ENCODE measurements around the gene CNOT10. TPM values are rescaled to one million over a fixed set of nuclear protein-coding genes. Genes with fewer than 3 reads are reported as not detected.
"Not testable (repeated sequence)": the region's sequence is repeated elsewhere in the genome, so short reads cannot be mapped to it uniquely, and the experiment has no call there.

Gene CNOT10
- total and polyA plus RNA-seq, 7 donors = 10.3 to 18.1 (median 11.7) TPM

DNA sequence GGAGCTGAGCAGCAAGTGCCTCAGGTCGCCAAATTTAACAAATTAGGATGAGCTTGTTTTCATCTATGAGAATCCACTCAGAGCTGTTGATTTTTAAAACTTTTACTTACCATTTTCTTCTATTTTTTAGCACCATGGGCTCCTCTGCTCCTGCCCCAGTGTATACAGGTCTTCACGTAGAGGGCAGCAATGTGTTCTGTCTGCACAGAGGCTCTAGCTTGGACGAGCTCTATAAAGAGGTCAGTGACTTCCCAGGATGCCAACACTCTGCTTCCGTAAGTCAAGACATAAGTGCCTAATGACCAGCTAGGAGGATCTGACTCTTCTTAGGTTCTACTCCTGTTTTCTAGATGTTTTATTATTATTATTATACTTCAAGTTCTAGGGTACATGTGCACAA, 41.2 kb upstream of the CNOT10 start:
- Histone ChIP-seq H3K4me3 (no peak overlapping the region), H3K9me3 (no peaks in the 10 kb centered on the region), H3K4me1 (no peaks in the 10 kb centered on the region), H3K27me3 (ENCODE audit: insufficient read depth in 3 of 3, low read length in 2 of 3) (no peaks in the 10 kb centered on the region), H3K27ac (no peak overlapping the region), H3K36me3 (ENCODE audit: insufficient read depth in 1 of 2, low read depth in 1 of 2) (no peaks in the 10 kb centered on the region)
- ATAC-seq (no peak), DNase-seq (no peak)
- intact Hi-C loops (cut with DNase I) = no loop called here
- TF ChIP-seq, protein P1, sequence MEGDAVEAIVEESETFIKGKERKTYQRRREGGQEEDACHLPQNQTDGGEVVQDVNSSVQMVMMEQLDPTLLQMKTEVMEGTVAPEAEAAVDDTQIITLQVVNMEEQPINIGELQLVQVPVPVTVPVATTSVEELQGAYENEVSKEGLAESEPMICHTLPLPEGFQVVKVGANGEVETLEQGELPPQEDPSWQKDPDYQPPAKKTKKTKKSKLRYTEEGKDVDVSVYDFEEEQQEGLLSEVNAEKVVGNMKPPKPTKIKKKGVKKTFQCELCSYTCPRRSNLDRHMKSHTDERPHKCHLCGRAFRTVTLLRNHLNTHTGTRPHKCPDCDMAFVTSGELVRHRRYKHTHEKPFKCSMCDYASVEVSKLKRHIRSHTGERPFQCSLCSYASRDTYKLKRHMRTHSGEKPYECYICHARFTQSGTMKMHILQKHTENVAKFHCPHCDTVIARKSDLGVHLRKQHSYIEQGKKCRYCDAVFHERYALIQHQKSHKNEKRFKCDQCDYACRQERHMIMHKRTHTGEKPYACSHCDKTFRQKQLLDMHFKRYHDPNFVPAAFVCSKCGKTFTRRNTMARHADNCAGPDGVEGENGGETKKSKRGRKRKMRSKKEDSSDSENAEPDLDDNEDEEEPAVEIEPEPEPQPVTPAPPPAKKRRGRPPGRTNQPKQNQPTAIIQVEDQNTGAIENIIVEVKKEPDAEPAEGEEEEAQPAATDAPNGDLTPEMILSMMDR (IDR thresholded peaks at IDR 0.05) = no peak
- WGBS, 3 donors = 52 to 66% (median 58%) methylated on average over 4 of the region's 4 CpGs

DNA sequence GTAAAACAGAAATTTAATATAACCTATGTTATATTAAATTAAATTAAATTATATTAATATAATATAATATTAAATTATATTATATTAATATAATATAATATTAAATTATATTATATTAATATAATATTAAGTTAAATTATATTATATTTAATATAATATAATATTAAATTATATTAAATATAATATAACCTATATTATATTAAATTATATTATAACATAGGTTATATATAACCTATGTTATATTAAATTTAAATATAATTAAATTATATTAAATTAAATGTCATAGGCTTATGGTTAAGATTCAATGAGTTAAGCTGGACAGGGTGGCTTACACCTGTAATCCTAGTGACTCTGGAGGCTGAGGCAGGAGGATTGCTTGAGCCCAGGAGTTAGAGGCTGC, 40.6 kb upstream of the CNOT10 start:
- DNase-seq = no peak
- H3K36me3 ChIP-seq (ENCODE audit: insufficient read depth in 1 of 2, low read depth in 1 of 2) = no peaks in the 10 kb centered on the region
- no peak overlapping the region for H3K27ac ChIP-seq
- intact Hi-C loops (cut with DNase I) = no loop called here
- TF ChIP-seq, protein P1 (IDR thresholded peaks at IDR 0.05) = no peak
- H3K4me1 ChIP-seq = no peaks in the 10 kb centered on the region
- no peak for ATAC-seq
- no peaks in the 10 kb centered on the region for H3K27me3 ChIP-seq (ENCODE audit: insufficient read depth in 3 of 3, low read length in 2 of 3)
- H3K4me3 ChIP-seq = no peak overlapping the region
- H3K9me3 ChIP-seq = no peaks in the 10 kb centered on the region

DNA sequence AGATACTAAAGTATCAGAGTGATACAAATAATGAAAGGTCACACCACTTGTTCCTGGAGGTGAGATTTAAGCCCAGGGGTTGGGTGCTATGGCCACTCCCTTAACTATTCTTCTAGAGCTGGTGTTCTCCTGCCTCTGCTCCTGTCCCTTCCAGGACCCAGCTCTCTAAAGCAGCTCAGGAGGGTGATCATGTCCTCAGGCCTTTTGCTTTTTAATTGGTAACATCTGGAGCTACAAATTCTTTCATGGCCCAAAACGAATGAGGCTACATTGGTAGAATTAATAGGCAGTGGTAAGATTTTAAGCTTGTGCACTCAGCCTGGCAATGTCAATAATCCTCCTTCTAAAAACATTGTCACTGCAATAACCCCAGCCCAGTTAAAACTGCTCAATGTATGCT, 38.2 kb upstream of the CNOT10 start:
- Histone ChIP-seq H3K9me3 (no peaks in the 10 kb centered on the region), H3K4me3 (no peak overlapping the region), H3K27ac (no peak overlapping the region), H3K4me1 (no peaks in the 10 kb centered on the region), H3K27me3 (ENCODE audit: insufficient read depth in 3 of 3, low read length in 2 of 3) (no peaks in the 10 kb centered on the region), H3K36me3 (ENCODE audit: insufficient read depth in 1 of 2, low read depth in 1 of 2) (no peaks in the 10 kb centered on the region)
- TF ChIP-seq, protein P1 (IDR thresholded peaks at IDR 0.05) = no peak
- no peak for ATAC-seq
- 34 to 44% (median 38%) methylated on average over 1 of the region's 1 CpG for WGBS, 3 donors
- intact Hi-C loops (cut with DNase I) = no loop called here
- DNase-seq = no peak

DNA sequence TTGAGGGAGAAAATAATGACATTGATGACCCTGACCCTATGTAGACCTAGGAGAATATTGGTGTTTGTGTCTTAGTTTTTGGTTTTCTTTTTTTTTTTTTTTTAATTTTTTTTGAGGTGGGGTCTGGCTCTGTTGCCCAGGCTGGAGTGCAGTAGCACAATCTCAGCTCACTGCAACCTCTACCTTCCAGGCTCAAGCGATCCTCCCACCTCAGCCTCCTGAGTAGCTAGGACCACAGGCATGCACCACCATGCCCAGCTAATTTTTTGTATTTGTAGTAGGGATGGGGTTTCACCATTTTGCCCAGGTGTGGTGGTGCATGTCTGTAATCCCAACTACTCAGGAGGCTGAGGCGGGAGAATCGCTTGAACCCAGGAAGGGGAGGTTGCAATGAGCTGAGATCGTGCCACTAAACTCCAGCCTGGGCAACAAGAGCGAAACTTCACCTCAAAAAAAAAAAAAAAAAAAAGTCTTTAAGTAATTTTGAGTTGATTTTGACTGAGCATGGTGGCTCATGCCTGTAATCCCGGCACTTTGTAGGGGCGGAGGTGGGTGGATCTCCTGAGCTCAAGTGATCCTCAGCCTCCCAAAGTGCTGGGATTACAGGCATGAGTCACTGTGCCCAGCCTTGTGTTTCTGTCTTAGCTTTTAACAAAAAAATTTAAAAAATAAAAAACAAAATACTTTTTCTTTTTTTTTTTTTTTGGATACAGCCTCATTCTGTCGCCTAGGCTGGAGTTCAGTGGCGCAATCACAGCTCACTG, 32.5 kb upstream of the CNOT10 start:
- H3K27ac ChIP-seq; intact Hi-C loops (cut with DNase I); ATAC-seq; H3K4me3 ChIP-seq; H3K36me3 ChIP-seq (ENCODE audit: insufficient read depth in 1 of 2, low read depth in 1 of 2); H3K4me1 ChIP-seq; DNase-seq; H3K9me3 ChIP-seq; H3K27me3 ChIP-seq (ENCODE audit: insufficient read depth in 3 of 3, low read length in 2 of 3): not testable (repeated sequence)
- 89 to 93% (median 90%) methylated on average over 9 of the region's 9 CpGs for WGBS, 3 donors

DNA sequence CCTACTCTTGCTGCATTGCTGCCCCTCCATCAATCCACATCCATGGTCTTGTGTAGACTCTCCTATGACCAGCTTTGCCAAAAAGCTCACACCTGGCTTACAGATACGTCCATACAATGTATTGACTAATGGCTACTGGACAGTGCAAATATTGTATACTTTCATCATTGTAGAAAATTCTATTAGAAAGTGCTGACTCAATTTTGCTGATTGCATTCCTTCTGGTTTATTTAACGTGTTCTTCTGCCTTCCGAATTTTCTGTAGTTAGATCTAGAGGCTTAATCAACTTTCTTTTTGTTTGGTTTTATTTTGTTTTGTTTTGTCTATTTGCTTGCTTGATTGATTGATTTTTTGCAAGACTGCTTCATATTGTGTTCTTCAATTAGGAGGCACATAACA, 29.8 kb upstream of the CNOT10 start:
- 71 to 84% (median 80%) methylated on average over 3 of the region's 3 CpGs for WGBS, 3 donors
- Histone ChIP-seq H3K4me3 (no peak overlapping the region), H3K27me3 (ENCODE audit: insufficient read depth in 3 of 3, low read length in 2 of 3) (no peaks in the 10 kb centered on the region), H3K27ac (no peak overlapping the region), H3K36me3 (ENCODE audit: insufficient read depth in 1 of 2, low read depth in 1 of 2) (no peaks in the 10 kb centered on the region), H3K9me3 (no peaks in the 10 kb centered on the region), H3K4me1 (no peaks in the 10 kb centered on the region)
- intact Hi-C loops (cut with DNase I) = no loop called here
- no peak for DNase-seq
- TF ChIP-seq, protein P1 (IDR thresholded peaks at IDR 0.05) = no peak
- no peak for ATAC-seq
